ENCODE results near the gene ZNF319.

The ZNF319 gene

DNA sequence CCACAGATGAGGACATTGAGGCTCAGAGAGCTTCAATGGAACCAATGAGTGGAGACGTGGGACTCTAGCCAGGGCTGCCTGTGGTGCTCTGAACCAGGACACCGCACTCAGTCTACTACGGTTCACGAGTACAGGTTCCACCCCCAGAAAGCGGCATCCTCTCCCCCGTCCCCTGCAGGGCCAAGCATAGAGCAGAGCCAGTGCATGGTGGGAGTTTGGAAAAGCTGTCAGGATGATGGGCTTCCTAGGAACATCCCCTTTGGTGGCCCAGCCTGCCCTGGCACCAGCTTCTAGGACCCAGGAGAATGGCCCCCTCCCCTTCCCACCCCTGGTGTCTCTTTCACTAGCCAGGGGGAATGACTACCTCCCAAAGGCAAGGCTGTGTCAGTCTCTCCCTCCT is 8.4 kb downstream of the ZNF319 start:
- peaks cover 30% of the 10 kb centered on the region for H3K36me3 ChIP-seq (ENCODE audit: insufficient read depth, low read length)
- H3K4me3 ChIP-seq (ENCODE audit: low read depth in 1 of 2, low read length in 2 of 2), result no peak overlapping the region
- no peak for ATAC-seq (ENCODE audit: insufficient read depth, low read depth)
- H3K79me2 ChIP-seq (ENCODE audit: insufficient read depth, low read length), result no peaks in the 10 kb centered on the region
- no peak overlapping the region for H3K4me2 ChIP-seq (ENCODE audit: insufficient read depth, low read length)
- TF ChIP-seq, protein P1, sequence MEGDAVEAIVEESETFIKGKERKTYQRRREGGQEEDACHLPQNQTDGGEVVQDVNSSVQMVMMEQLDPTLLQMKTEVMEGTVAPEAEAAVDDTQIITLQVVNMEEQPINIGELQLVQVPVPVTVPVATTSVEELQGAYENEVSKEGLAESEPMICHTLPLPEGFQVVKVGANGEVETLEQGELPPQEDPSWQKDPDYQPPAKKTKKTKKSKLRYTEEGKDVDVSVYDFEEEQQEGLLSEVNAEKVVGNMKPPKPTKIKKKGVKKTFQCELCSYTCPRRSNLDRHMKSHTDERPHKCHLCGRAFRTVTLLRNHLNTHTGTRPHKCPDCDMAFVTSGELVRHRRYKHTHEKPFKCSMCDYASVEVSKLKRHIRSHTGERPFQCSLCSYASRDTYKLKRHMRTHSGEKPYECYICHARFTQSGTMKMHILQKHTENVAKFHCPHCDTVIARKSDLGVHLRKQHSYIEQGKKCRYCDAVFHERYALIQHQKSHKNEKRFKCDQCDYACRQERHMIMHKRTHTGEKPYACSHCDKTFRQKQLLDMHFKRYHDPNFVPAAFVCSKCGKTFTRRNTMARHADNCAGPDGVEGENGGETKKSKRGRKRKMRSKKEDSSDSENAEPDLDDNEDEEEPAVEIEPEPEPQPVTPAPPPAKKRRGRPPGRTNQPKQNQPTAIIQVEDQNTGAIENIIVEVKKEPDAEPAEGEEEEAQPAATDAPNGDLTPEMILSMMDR (IDR thresholded peaks at IDR 0.05; ENCODE audit: borderline replicate concordance, extremely low read depth, low read length, poor library complexity, severe bottlenecking), result no peak
- TF ChIP-seq EZH2 (IDR thresholded peaks at IDR 0.05; ENCODE audit: borderline replicate concordance, low read depth, low read length, severe bottlenecking), result no peak
- no peaks in the 10 kb centered on the region for H3K9me3 ChIP-seq (ENCODE audit: insufficient read depth, low read length, severe bottlenecking)
- H4K20me1 ChIP-seq (ENCODE audit: insufficient read depth, low read length), result peaks cover 29% of the 10 kb centered on the region
- no peak overlapping the region for H3K9ac ChIP-seq (ENCODE audit: low read depth, low read length)
- no peak overlapping the region for H3K27ac ChIP-seq (ENCODE audit: low read length)
- no peak for DNase-seq
- no peaks in the 10 kb centered on the region for H3K27me3 ChIP-seq (ENCODE audit: insufficient read depth, low read length, poor library complexity)
- 0 out of 2 replicates have a peak, but pooled peaks cover 2% of the 10 kb centered on the region for H3K4me1 ChIP-seq (ENCODE audit: insufficient read depth, low read length)
- H2AFZ ChIP-seq (ENCODE audit: low read depth, low read length), result no peak overlapping the region

DNA sequence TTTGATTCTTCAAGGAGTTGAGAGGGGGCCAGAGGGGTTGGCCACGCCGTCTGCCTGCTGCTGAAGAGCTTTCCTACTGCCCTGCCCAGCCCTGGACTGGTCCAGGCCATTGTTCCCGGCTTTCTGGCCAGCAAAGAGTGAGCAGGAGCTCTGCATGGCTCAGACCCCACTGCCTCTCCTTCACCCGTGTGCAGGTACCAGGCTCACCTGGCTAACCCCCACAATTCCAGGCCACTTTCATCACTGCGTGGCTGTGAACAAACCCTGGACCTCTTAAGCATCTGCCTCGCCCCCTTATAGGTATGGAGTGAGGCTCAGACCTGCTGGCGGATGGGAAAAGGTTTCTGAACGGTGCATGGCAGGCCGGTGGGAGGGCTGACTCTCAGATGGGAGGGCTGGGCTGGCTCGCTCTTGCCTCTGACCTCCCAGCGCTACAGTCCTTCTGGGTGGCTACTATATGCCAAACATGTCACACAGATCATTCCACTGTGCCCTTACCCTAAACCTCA is 8.9 kb downstream of the ZNF319 start:
- H3K4me1 ChIP-seq (ENCODE audit: insufficient read depth, low read length), result 0 out of 2 replicates have a peak, but pooled peaks cover 2% of the 10 kb centered on the region
- H3K27me3 ChIP-seq (ENCODE audit: insufficient read depth, low read length, poor library complexity), result no peaks in the 10 kb centered on the region
- no peak for ATAC-seq (ENCODE audit: insufficient read depth, low read depth)
- H3K36me3 ChIP-seq (ENCODE audit: insufficient read depth, low read length), result peaks cover 25% of the 10 kb centered on the region
- H3K4me2 ChIP-seq (ENCODE audit: insufficient read depth, low read length), result no peak overlapping the region
- H3K4me3 ChIP-seq (ENCODE audit: low read depth in 1 of 2, low read length in 2 of 2), result no peak overlapping the region
- DNase-seq, result no peak
- no peak overlapping the region for H2AFZ ChIP-seq (ENCODE audit: low read depth, low read length)
- H3K27ac ChIP-seq (ENCODE audit: low read length), result no peak overlapping the region
- no peaks in the 10 kb centered on the region for H3K9me3 ChIP-seq (ENCODE audit: insufficient read depth, low read length, severe bottlenecking)
- no peaks in the 10 kb centered on the region for H3K79me2 ChIP-seq (ENCODE audit: insufficient read depth, low read length)
- no peak for TF ChIP-seq EZH2 (IDR thresholded peaks at IDR 0.05; ENCODE audit: borderline replicate concordance, low read depth, low read length, severe bottlenecking)
- TF ChIP-seq, protein P1 (IDR thresholded peaks at IDR 0.05; ENCODE audit: borderline replicate concordance, extremely low read depth, low read length, poor library complexity, severe bottlenecking), result no peak
- H3K9ac ChIP-seq (ENCODE audit: low read depth, low read length), result no peak overlapping the region
- H4K20me1 ChIP-seq (ENCODE audit: insufficient read depth, low read length), result peaks cover 29% of the 10 kb centered on the region

DNA sequence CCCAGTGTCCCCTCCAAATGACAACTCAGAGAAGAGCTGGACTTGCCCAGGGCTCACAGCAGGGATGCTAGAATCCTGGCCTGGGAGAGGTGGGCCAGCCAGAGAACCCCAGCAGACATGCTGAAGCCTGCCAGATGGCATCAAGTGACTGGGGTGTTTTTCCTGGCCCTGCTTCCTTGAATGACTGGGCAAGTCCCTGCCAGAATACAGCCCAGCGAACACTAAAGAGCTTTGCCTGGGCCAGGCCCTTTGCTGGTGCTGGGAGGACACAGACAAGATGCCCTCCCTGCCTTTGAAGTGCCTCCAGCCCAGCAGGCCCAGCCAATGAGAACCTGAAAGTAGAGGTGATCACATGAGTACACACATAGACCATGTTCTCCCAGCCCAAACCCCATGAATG is 11.5 kb downstream of the ZNF319 start:
- H2AFZ ChIP-seq (ENCODE audit: low read depth, low read length), result no peak overlapping the region
- H3K4me1 ChIP-seq (ENCODE audit: insufficient read depth, low read length), result 0 out of 2 replicates have a peak, but pooled peaks cover 2% of the 10 kb centered on the region
- no peak for ATAC-seq (ENCODE audit: insufficient read depth, low read depth)
- no peak overlapping the region for H3K4me2 ChIP-seq (ENCODE audit: insufficient read depth, low read length)
- TF ChIP-seq EZH2 (IDR thresholded peaks at IDR 0.05; ENCODE audit: borderline replicate concordance, low read depth, low read length, severe bottlenecking), result no peak
- TF ChIP-seq, protein P1 (IDR thresholded peaks at IDR 0.05; ENCODE audit: borderline replicate concordance, extremely low read depth, low read length, poor library complexity, severe bottlenecking), result no peak
- H3K27ac ChIP-seq (ENCODE audit: low read length), result no peak overlapping the region
- H3K9ac ChIP-seq (ENCODE audit: low read depth, low read length), result no peak overlapping the region
- no peaks in the 10 kb centered on the region for H3K9me3 ChIP-seq (ENCODE audit: insufficient read depth, low read length, severe bottlenecking)
- no peaks in the 10 kb centered on the region for H3K79me2 ChIP-seq (ENCODE audit: insufficient read depth, low read length)
- no peaks in the 10 kb centered on the region for H3K36me3 ChIP-seq (ENCODE audit: insufficient read depth, low read length)
- H3K27me3 ChIP-seq (ENCODE audit: insufficient read depth, low read length, poor library complexity), result no peaks in the 10 kb centered on the region
- no peak for DNase-seq
- peaks cover 12% of the 10 kb centered on the region for H4K20me1 ChIP-seq (ENCODE audit: insufficient read depth, low read length)
- no peak overlapping the region for H3K4me3 ChIP-seq (ENCODE audit: low read depth in 1 of 2, low read length in 2 of 2)
